ENCODE data around the gene CLCA4.

DNA sequence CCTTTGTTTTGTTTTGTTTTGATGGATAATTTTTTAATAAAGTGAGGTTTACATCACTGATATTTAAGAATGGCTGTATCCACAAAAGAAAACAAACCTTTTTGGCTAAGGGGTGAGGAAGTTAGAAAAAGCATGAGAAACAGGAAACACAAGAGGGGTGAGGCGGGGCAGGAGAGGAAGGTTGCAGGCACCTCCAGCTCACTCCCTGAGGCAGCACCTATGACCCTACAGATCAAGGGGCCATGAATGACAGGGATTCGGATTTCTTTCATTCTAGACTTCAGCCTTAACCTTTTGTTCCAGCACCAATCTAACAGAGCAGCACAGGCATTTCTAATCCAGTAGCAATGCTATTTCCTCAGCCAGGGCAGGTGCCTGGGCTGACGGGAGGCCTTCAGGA lies 4.4 kb downstream of the CLCA4 start:
- TF ChIP-seq SPI1 (IDR thresholded peaks at IDR 0.05; ENCODE audit: low read depth, low read length) = no peak
- no peak for TF ChIP-seq POLR2AphosphoS5 (IDR thresholded peaks at IDR 0.05; ENCODE audit: low read depth, low read length)
- no peak for TF ChIP-seq POLR2A (IDR thresholded peaks at IDR 0.05; ENCODE audit: low read depth, low read length)
